SU-DHL-6 (cell line): ENCODE data around the gene KCNIP4.

Source experiments
- H2AFZ ChIP-seq: fragments of 200-600 bp; sonication (generic); 2 replicates; pipeline ENCODE4 v1.6.1; 2014; ENCODE audit warnings: low read depth, mild to moderate bottlenecking, moderate library complexity, mixed read lengths, antibody characterized with exemption, low read length; ENCODE audit not compliant: severe bottlenecking
- H3F3A ChIP-seq: fragments of 200-600 bp; shearing (Covaris generic); 2 replicates; pipeline ENCODE4 v1.6.0; 2016; ENCODE audit warnings: antibody characterized with exemption, mild to moderate bottlenecking; ENCODE audit not compliant: insufficient read depth
- H3K27ac ChIP-seq: fragments of 200-600 bp; sonication (generic); 2 replicates; pipeline ENCODE4 v1.5.1; 2016; ENCODE audit warnings: low read depth, mild to moderate bottlenecking, low read length, moderate library complexity, mixed read lengths
- H3K27me3 ChIP-seq: fragments of 200-600 bp; sonication (generic), shearing (Covaris generic); 2 replicates; pipeline ENCODE4 v1.6.0; 2014; ENCODE audit warnings: mild to moderate bottlenecking, low read length
- H3K36me3 ChIP-seq: fragments of 200-600 bp; sonication (generic); 2 replicates; pipeline ENCODE4 v1.6.1; 2014; ENCODE audit warnings: mild to moderate bottlenecking, low read length, mixed read lengths
- H3K4me2 ChIP-seq: fragments of 300-600, 200-600 bp; shearing (Covaris generic), sonication (generic); 2 replicates; pipeline ENCODE4 v1.6.0; 2014; ENCODE audit warnings: low read length, low read depth, mild to moderate bottlenecking; ENCODE audit not compliant: poor library complexity, severe bottlenecking
- H3K4me3 ChIP-seq: fragments of 200-600 bp; sonication (generic); 2 replicates; pipeline ENCODE4 v1.5.1; 2014; ENCODE audit warnings: antibody characterized with exemption, low read length, mild to moderate bottlenecking, mixed read lengths; ENCODE audit not compliant: insufficient read depth, poor library complexity, severe bottlenecking
- H3K79me2 ChIP-seq: fragments of 200-600 bp; sonication (generic); 2 replicates; pipeline ENCODE4 v1.6.1; 2014; ENCODE audit warnings: mild to moderate bottlenecking, low read length, moderate library complexity; ENCODE audit not compliant: insufficient read depth
- H3K9ac ChIP-seq: fragments of 200-600 bp; sonication (generic); 2 replicates; pipeline ENCODE4 v1.7.0; 2014; ENCODE audit warnings: mild to moderate bottlenecking, low read length
- H3K9me2 ChIP-seq: fragments of 200-600 bp; sonication (generic); replicated peaks from 2 replicates; pipeline ENCODE4 v1.6.1; 2014; ENCODE audit warnings: low read length; ENCODE audit not compliant: insufficient read depth
- H3K9me3 ChIP-seq: fragments of 200-600 bp; sonication (generic); 2 replicates; pipeline ENCODE4 v1.6.1; 2014; ENCODE audit warnings: low read length, mixed read lengths; ENCODE audit not compliant: insufficient read depth
- H4K20me1 ChIP-seq: fragments of 200-600 bp; sonication (generic); 2 replicates; pipeline ENCODE4 v1.6.1; 2014; ENCODE audit warnings: low read depth, mild to moderate bottlenecking, antibody characterized with exemption, low read length, moderate library complexity, mixed read lengths
- CTCF ChIP-seq: fragments of 200-600 bp; sonication (generic); IDR thresholded peaks from one replicate; pipeline ENCODE4 v1.5.1; 2017; ENCODE audit warnings: antibody characterized with exemption, mild to moderate bottlenecking, low read length, moderate library complexity; ENCODE audit not compliant: insufficient read depth, poor library complexity, severe bottlenecking
- EZH2phosphoT487 ChIP-seq: fragments of 200-600 bp; sonication (generic), shearing (Covaris generic); conservative IDR thresholded peaks from 2 replicates; pipeline ENCODE4 v1.6.1; 2018; ENCODE audit warnings: mild to moderate bottlenecking, antibody characterized with exemption, low read length, moderate library complexity, mixed read lengths

KCNIP4 gene

GRCh38 chr4:21638171-21638725 is 310.3 kb downstream of the KCNIP4 start:
- Histone ChIP-seq H3K9me2 (no peaks in the 10 kb centered on the region), H3F3A (no peaks in the 10 kb centered on the region), H3K36me3 (no peaks in the 10 kb centered on the region), H3K9ac (no peak overlapping the region), H2AFZ (no peak overlapping the region), H3K4me2 (no peak overlapping the region), H4K20me1 (no peaks in the 10 kb centered on the region), H3K79me2 (no peaks in the 10 kb centered on the region), H3K9me3 (no peaks in the 10 kb centered on the region), H3K4me3 (no peak overlapping the region), H3K27ac (no peak overlapping the region), H3K27me3 (no peaks in the 10 kb centered on the region)
- TF ChIP-seq CTCF: no peak
- TF ChIP-seq EZH2phosphoT487: no peak

GRCh38 chr4:21628916-21629610 is 319.5 kb downstream of the KCNIP4 start:
- no peaks in the 10 kb centered on the region for H3F3A ChIP-seq
- no peaks in the 10 kb centered on the region for H3K9me3 ChIP-seq
- no peak overlapping the region for H3K9ac ChIP-seq
- no peak overlapping the region for H3K4me3 ChIP-seq
- no peak overlapping the region for H2AFZ ChIP-seq
- H3K9me2 ChIP-seq: no peaks in the 10 kb centered on the region
- H4K20me1 ChIP-seq: no peaks in the 10 kb centered on the region
- no peaks in the 10 kb centered on the region for H3K27me3 ChIP-seq
- no peak overlapping the region for H3K4me2 ChIP-seq
- no peak overlapping the region for H3K27ac ChIP-seq
- no peaks in the 10 kb centered on the region for H3K79me2 ChIP-seq
- TF ChIP-seq EZH2phosphoT487: no peak
- H3K36me3 ChIP-seq: no peaks in the 10 kb centered on the region

GRCh38 chr4:21628116-21628670 is 320.4 kb downstream of the KCNIP4 start:
- H3K4me3 ChIP-seq: no peak overlapping the region
- H3K79me2 ChIP-seq: no peaks in the 10 kb centered on the region
- no peak for TF ChIP-seq EZH2phosphoT487
- no peak for TF ChIP-seq CTCF

GRCh38 chr4:21625447-21625846 is 323.1 kb downstream of the KCNIP4 start:
- H3K4me3 ChIP-seq: no peak overlapping the region
- no peaks in the 10 kb centered on the region for H3K9me2 ChIP-seq
- no peaks in the 10 kb centered on the region for H3F3A ChIP-seq
- H3K9me3 ChIP-seq: no peaks in the 10 kb centered on the region
- no peak for TF ChIP-seq CTCF
- TF ChIP-seq EZH2phosphoT487: no peak
- no peak overlapping the region for H3K27ac ChIP-seq
- H3K9ac ChIP-seq: no peak overlapping the region
- H4K20me1 ChIP-seq: no peaks in the 10 kb centered on the region
- H2AFZ ChIP-seq: no peak overlapping the region
- H3K27me3 ChIP-seq: no peaks in the 10 kb centered on the region
- no peaks in the 10 kb centered on the region for H3K79me2 ChIP-seq
- no peaks in the 10 kb centered on the region for H3K36me3 ChIP-seq
- H3K4me2 ChIP-seq: no peak overlapping the region

More at GRCh38 chr4:21628116-21628670, 320.4 kb downstream of the KCNIP4 start:
- no peak overlapping the region for H3K9ac ChIP-seq
- no peak overlapping the region for H3K27ac ChIP-seq
- no peak overlapping the region for H3K4me2 ChIP-seq
- no peaks in the 10 kb centered on the region for H3F3A ChIP-seq
- no peaks in the 10 kb centered on the region for H4K20me1 ChIP-seq
- no peaks in the 10 kb centered on the region for H3K9me3 ChIP-seq
- H3K36me3 ChIP-seq: no peaks in the 10 kb centered on the region
- no peaks in the 10 kb centered on the region for H3K27me3 ChIP-seq
- H3K9me2 ChIP-seq: no peaks in the 10 kb centered on the region
- no peak overlapping the region for H2AFZ ChIP-seq
